ENCODE data around the gene SPINK8.
A peak's percentile ranks its signal among the peaks of the same experiment; 100 is the strongest.

Gene SPINK8

GRCh38 chr3:48301800-48302166, 31.7 kb downstream of the SPINK8 start:
- Histone ChIP-seq H4K91ac (ENCODE audit: low read depth, low read length) (peak overlapping the region; percentile 96), H3K79me2 (ENCODE audit: control insufficient read depth, insufficient read depth, low read length, poor library complexity) (peaks cover 11% of the 10 kb centered on the region), H3K4me2 (ENCODE audit: low read length) (peak overlapping the region; percentile 88), H4K8ac (ENCODE audit: low read depth, low read length) (peak overlapping the region; percentile 100), H2BK12ac (ENCODE audit: low read length) (no peak overlapping the region), H3K18ac (ENCODE audit: low read length) (peak overlapping the region; percentile 100), H2BK120ac (ENCODE audit: insufficient read depth, low read length, poor library complexity) (peak overlapping the region; percentile 77), H2BK5ac (ENCODE audit: low read depth, low read length, poor library complexity) (peak overlapping the region; percentile 100), H3K27me3 (ENCODE audit: insufficient read depth, low read length) (no peaks in the 10 kb centered on the region), H3K9ac (ENCODE audit: low read length) (peak overlapping the region; percentile 82), H3K4me1 (ENCODE audit: control insufficient read depth in 1 of 2, insufficient read depth in 2 of 2, low read length in 2 of 2) (peaks cover 9% of the 10 kb centered on the region in 2 experiments), H3K36me3 (ENCODE audit: control insufficient read depth in 1 of 2, insufficient read depth in 2 of 2, low read length in 2 of 2) (peaks cover 5 to 12% of the 10 kb centered on the region in 2 experiments), H3K79me1 (ENCODE audit: low read length) (peaks cover 12% of the 10 kb centered on the region), H2AK5ac (ENCODE audit: low read length) (peak overlapping the region; percentile 60), H3K4me3 (ENCODE audit: low read depth, low read length) (peak overlapping the region; percentile 95), H3K27ac (ENCODE audit: low read depth, low read length) (peak overlapping the region; percentile 99), H3K9me3 (ENCODE audit: insufficient read depth, low read depth, low read length) (peaks cover 4% of the 10 kb centered on the region), H4K12ac (ENCODE audit: low read depth, low read length) (peak overlapping the region; percentile 100), H3K14ac (ENCODE audit: low read length) (peak overlapping the region; percentile 98), H3K4ac (ENCODE audit: low read depth, low read length) (peak overlapping the region; percentile 96), H3K23ac (ENCODE audit: low read length) (no peak overlapping the region), H2AFZ (ENCODE audit: insufficient read depth, low read length, poor library complexity) (peak overlapping the region; percentile 94)
- DNase-seq = peak; percentile 15 to 39
- WGBS (ENCODE audit: extremely low coverage, insufficient coverage, insufficient read length) = no CpG with 5 or more reads among the region's 10 CpGs

- peaks cover 9% of the 10 kb centered on the region in 2 experiments for H3K4me1 ChIP-seq (ENCODE audit: control insufficient read depth in 1 of 2, insufficient read depth in 2 of 2, low read length in 2 of 2)
- peaks cover 4% of the 10 kb centered on the region for H3K9me3 ChIP-seq (ENCODE audit: insufficient read depth, low read depth, low read length)
- H3K23ac ChIP-seq (ENCODE audit: low read length) = no peak within 1 kb of the TSS
- H2BK12ac ChIP-seq (ENCODE audit: low read length) = peak within 1 kb of the TSS; percentile 20
- no CpG with 5 or more reads among the region's 70 CpGs for WGBS (ENCODE audit: extremely low coverage, insufficient coverage, insufficient read length)
- peak within 1 kb of the TSS; percentile 96 for H3K4ac ChIP-seq (ENCODE audit: low read depth, low read length)
- peak within 1 kb of the TSS; percentile 94 for H2AK5ac ChIP-seq (ENCODE audit: low read length)
- peak within 1 kb of the TSS; percentile 100 for H3K18ac ChIP-seq (ENCODE audit: low read length)
- peak within 1 kb of the TSS; percentile 100 for H4K8ac ChIP-seq (ENCODE audit: low read depth, low read length)
- H3K36me3 ChIP-seq (ENCODE audit: control insufficient read depth in 1 of 2, insufficient read depth in 2 of 2, low read length in 2 of 2) = peaks cover 6 to 16% of the 10 kb centered on the region in 2 experiments
- H3K14ac ChIP-seq (ENCODE audit: low read length) = peak within 1 kb of the TSS; percentile 100
- H2BK5ac ChIP-seq (ENCODE audit: low read depth, low read length, poor library complexity) = peak within 1 kb of the TSS; percentile 100
- peaks cover 12% of the 10 kb centered on the region for H3K79me1 ChIP-seq (ENCODE audit: low read length)
- H3K9ac ChIP-seq (ENCODE audit: low read length) = peak within 1 kb of the TSS; percentile 99
- H2BK120ac ChIP-seq (ENCODE audit: insufficient read depth, low read length, poor library complexity) = peak within 1 kb of the TSS; percentile 100
- peak within 1 kb of the TSS; percentile 100 for H4K12ac ChIP-seq (ENCODE audit: low read depth, low read length)
- H3K27ac ChIP-seq (ENCODE audit: low read depth, low read length) = peak within 1 kb of the TSS; percentile 99
- DNase-seq = peak; percentile 88 to 97
- peak within 1 kb of the TSS; percentile 88 for H3K4me2 ChIP-seq (ENCODE audit: low read length)
- H2AFZ ChIP-seq (ENCODE audit: insufficient read depth, low read length, poor library complexity) = peak within 1 kb of the TSS; percentile 94
- H3K4me3 ChIP-seq (ENCODE audit: low read depth, low read length) = peak within 1 kb of the TSS; percentile 95
- no peaks in the 10 kb centered on the region for H3K27me3 ChIP-seq (ENCODE audit: insufficient read depth, low read length)
- peak within 1 kb of the TSS; percentile 100 for H4K91ac ChIP-seq (ENCODE audit: low read depth, low read length)
- H3K79me2 ChIP-seq (ENCODE audit: control insufficient read depth, insufficient read depth, low read length, poor library complexity) = peaks cover 11% of the 10 kb centered on the region
Measured at GRCh38 chr3:48301020-48301799, 32.3 kb downstream of the SPINK8 start, which contains the start of gene NME6. TSS of gene NME6 (minus strand) at chr3:48301367.

GRCh38 chr3:48299746-48300712, 33.4 kb downstream of the SPINK8 start:
- H3K79me1 ChIP-seq (ENCODE audit: low read length) = peaks cover 12% of the 10 kb centered on the region
- H3K4me3 ChIP-seq (ENCODE audit: low read depth, low read length) = peak overlapping the region; percentile 10
- peak overlapping the region; percentile 16 for H3K14ac ChIP-seq (ENCODE audit: low read length)
- no peak overlapping the region for H2AFZ ChIP-seq (ENCODE audit: insufficient read depth, low read length, poor library complexity)
- H2BK5ac ChIP-seq (ENCODE audit: low read depth, low read length, poor library complexity) = no peak overlapping the region
- no peak overlapping the region for H3K23ac ChIP-seq (ENCODE audit: low read length)
- peaks cover 9% of the 10 kb centered on the region in 2 experiments for H3K4me1 ChIP-seq (ENCODE audit: control insufficient read depth in 1 of 2, insufficient read depth in 2 of 2, low read length in 2 of 2)
- H3K4me2 ChIP-seq (ENCODE audit: low read length) = peak overlapping the region; percentile 88
- H3K9ac ChIP-seq (ENCODE audit: low read length) = no peak overlapping the region
- H4K91ac ChIP-seq (ENCODE audit: low read depth, low read length) = peak overlapping the region; percentile 41
- H3K36me3 ChIP-seq (ENCODE audit: control insufficient read depth in 1 of 2, insufficient read depth in 2 of 2, low read length in 2 of 2) = peaks cover 9 to 23% of the 10 kb centered on the region in 2 experiments
- peaks cover 4% of the 10 kb centered on the region for H3K9me3 ChIP-seq (ENCODE audit: insufficient read depth, low read depth, low read length)
- peaks cover 11% of the 10 kb centered on the region for H3K79me2 ChIP-seq (ENCODE audit: control insufficient read depth, insufficient read depth, low read length, poor library complexity)
- H2BK120ac ChIP-seq (ENCODE audit: insufficient read depth, low read length, poor library complexity) = no peak overlapping the region
- H3K4ac ChIP-seq (ENCODE audit: low read depth, low read length) = peak overlapping the region; percentile 5
- no peaks in the 10 kb centered on the region for H3K27me3 ChIP-seq (ENCODE audit: insufficient read depth, low read length)
- DNase-seq = peak in 1 of 2 donors; percentile 12
- H3K18ac ChIP-seq (ENCODE audit: low read length) = no peak overlapping the region
- peak overlapping the region; percentile 100 for H4K8ac ChIP-seq (ENCODE audit: low read depth, low read length)
- 100% methylated on average over 1 of the region's 13 CpGs for WGBS (ENCODE audit: extremely low coverage, insufficient coverage, insufficient read length)
- H3K27ac ChIP-seq (ENCODE audit: low read depth, low read length) = no peak overlapping the region
- H4K12ac ChIP-seq (ENCODE audit: low read depth, low read length) = peak overlapping the region; percentile 54
- H2BK12ac ChIP-seq (ENCODE audit: low read length) = no peak overlapping the region
- H2AK5ac ChIP-seq (ENCODE audit: low read length) = no peak overlapping the region

- Histone ChIP-seq H2BK5ac (ENCODE audit: low read depth, low read length, poor library complexity) (no peak overlapping the region), H2BK120ac (ENCODE audit: insufficient read depth, low read length, poor library complexity) (no peak overlapping the region), H3K27ac (ENCODE audit: low read depth, low read length) (no peak overlapping the region), H2AK5ac (ENCODE audit: low read length) (no peak overlapping the region), H2AFZ (ENCODE audit: insufficient read depth, low read length, poor library complexity) (no peak overlapping the region), H3K27me3 (ENCODE audit: insufficient read depth, low read length) (no peaks in the 10 kb centered on the region), H3K9ac (ENCODE audit: low read length) (no peak overlapping the region), H3K4me2 (ENCODE audit: low read length) (no peak overlapping the region), H3K4me1 (ENCODE audit: control insufficient read depth in 1 of 2, insufficient read depth in 2 of 2, low read length in 2 of 2) (peaks cover 9% of the 10 kb centered on the region in 2 experiments), H3K9me3 (ENCODE audit: insufficient read depth, low read depth, low read length) (peaks cover 6% of the 10 kb centered on the region), H3K79me2 (ENCODE audit: control insufficient read depth, insufficient read depth, low read length, poor library complexity) (peaks cover 11% of the 10 kb centered on the region), H3K79me1 (ENCODE audit: low read length) (peaks cover 12% of the 10 kb centered on the region), H3K4ac (ENCODE audit: low read depth, low read length) (no peak overlapping the region), H3K14ac (ENCODE audit: low read length) (no peak overlapping the region), H4K91ac (ENCODE audit: low read depth, low read length) (no peak overlapping the region), H3K23ac (ENCODE audit: low read length) (no peak overlapping the region), H4K8ac (ENCODE audit: low read depth, low read length) (no peak overlapping the region), H2BK12ac (ENCODE audit: low read length) (no peak overlapping the region), H3K18ac (ENCODE audit: low read length) (no peak overlapping the region), H3K4me3 (ENCODE audit: low read depth, low read length) (no peak overlapping the region), H3K36me3 (ENCODE audit: control insufficient read depth in 1 of 2, insufficient read depth in 2 of 2, low read length in 2 of 2) (peaks cover 18 to 37% of the 10 kb centered on the region in 2 experiments), H4K12ac (ENCODE audit: low read depth, low read length) (no peak overlapping the region)
- WGBS (ENCODE audit: extremely low coverage, insufficient coverage, insufficient read length) = no CpG with 5 or more reads among the region's 5 CpGs
- peak; percentile 80 to 91 for DNase-seq
Measured at GRCh38 chr3:48297111-48297810, 36.2 kb downstream of the SPINK8 start.
